OCI-LY1 (cell line): ENCODE results near the gene MIGA1.

Source experiments
- CTCF ChIP-seq: fragments of 200-600 bp; sonication (generic), shearing (Covaris generic); IDR thresholded peaks from 2 replicates; pipeline ENCODE4 v1.5.1; 2017; ENCODE audit warnings: mild to moderate bottlenecking, antibody characterized with exemption, low read length, moderate library complexity, mixed read lengths
- EZH2 ChIP-seq: fragments of 200-600 bp; sonication (generic), shearing (Covaris generic); IDR thresholded peaks from 2 replicates; pipeline ENCODE4 v1.8.0; 2017; ENCODE audit warnings: borderline replicate concordance, mixed run types, mild to moderate bottlenecking, antibody characterized with exemption, low read length, moderate library complexity, mixed read lengths

- TF ChIP-seq CTCF (no peak), EZH2 (no peak)
These were observed 126.6 kb downstream of the MIGA1 start for GRCh38 chr1:77906019-77906545.
